GM18519 (cell line): ENCODE data around the gene NPFFR2.
"Not testable (repeated sequence)": the region's sequence is repeated elsewhere in the genome, so short reads cannot be mapped to it uniquely, and the experiment has no call there.

Source experiments
- ATAC-seq: cut with Tn5 transposase; IDR thresholded peaks from one replicate; pipeline ENCODE4 v1.9.1; 2021; ENCODE audit warnings: mild to moderate bottlenecking, moderate library complexity; ENCODE audit not compliant: unreplicated experiment, low FRiP score

NPFFR2 gene

DNA sequence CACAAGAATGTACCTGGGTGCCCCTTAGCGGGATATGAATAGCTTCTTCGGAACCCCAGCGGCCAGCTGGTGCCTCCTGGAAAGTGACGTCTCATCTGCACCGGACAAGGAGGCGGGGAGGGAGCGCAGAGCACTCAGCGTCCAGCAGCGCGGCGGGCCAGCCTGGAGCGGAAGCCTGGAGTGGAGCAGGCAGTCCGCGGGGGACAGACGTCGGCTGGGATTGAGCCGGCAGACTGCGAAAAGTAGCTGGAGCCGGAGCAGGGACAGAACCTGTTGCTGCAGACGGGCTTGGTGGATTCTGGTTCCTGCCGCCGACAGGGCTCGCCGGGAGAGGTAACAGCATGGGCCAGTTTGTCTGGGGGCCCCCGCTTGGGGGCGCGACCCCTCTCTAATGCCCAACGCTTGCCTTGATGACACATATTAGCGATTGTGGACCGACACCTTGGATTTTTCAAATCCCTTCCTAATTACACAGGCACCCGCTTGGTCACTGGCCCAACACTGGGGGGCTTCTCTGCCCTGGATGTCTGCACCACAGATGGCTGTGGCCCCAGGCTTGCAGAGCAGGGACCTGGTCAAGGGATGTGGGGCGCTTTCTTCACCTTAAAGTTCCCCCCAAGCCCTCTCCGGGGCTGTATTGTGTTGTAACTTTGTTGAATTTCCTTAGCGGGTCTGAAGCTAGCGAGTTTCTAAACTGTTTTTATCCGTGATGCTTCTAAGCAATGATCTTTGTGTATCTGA lies at the start of gene NPFFR2:
NPFFR2 (plus strand) TSS at position 133 of the 741 bp plus-strand sequence. CDS start 96,592 bp downstream, outside the sequence.
- ATAC-seq: no peak

- no peak for ATAC-seq
These were observed 39.1 kb upstream of the NPFFR2 start for GRCh38 chr4:71992571-71993312.

DNA sequence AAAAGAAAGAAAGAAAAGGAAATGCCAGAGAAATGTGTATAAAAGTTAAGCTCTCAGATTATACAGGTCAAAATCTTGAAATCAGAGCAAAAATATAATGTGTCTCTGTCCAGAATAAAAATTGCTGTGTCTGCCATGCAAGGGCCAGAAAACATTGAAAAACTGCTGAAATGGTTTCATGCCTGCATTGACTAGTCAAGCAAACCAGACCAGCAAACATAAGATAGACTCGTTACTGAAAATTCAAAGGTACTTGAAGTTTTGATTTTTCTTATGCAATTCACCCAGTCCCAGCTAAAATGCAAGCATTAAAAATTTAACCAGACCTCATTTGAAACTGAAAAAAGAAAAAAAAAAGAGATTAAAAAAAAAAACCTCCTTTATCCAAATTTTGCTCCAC lies 37.2 kb upstream of the NPFFR2 start:
- ATAC-seq: no peak

- no peak for ATAC-seq
These were observed 36.5 kb upstream of the NPFFR2 start for GRCh38 chr4:71995297-71995696.

DNA sequence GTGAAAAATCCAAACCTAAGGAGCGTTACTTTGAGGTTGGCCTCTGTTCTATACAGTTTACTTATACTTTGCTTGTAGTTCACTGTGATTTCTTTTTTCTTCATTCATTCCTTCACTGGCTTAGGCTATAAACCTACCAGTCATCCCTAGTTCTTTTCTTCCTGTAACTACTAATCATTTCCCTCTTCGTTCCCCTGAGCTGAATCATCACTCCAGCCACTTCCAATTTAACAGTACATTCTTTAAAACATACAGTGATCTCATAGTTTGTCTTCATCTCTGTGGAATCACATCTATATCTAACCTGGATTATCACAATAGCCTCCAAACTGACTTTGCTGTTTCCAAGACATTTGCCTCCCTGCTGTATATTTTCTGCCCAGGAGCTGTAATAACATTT lies 25.2 kb upstream of the NPFFR2 start:
- no peak for ATAC-seq

DNA sequence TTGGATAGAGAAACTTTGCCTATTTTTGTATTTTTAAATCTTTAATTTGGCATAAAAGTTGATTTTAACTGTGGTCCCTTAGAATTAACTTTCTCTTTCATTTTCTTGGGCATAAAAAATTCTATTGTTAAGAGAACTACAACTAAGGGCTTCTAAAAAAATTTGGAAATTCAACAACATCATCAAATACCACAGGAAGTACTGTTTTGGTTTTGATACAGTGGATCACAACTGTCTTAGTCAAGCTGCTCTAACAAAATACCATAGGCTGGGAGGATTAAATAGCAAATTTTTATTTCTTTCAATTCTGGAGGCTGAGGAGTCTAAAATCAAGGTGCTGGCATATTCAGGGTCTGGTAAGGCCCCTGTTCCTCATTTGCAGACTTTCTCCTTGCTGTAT lies 19.9 kb upstream of the NPFFR2 start:
- no peak for ATAC-seq

DNA sequence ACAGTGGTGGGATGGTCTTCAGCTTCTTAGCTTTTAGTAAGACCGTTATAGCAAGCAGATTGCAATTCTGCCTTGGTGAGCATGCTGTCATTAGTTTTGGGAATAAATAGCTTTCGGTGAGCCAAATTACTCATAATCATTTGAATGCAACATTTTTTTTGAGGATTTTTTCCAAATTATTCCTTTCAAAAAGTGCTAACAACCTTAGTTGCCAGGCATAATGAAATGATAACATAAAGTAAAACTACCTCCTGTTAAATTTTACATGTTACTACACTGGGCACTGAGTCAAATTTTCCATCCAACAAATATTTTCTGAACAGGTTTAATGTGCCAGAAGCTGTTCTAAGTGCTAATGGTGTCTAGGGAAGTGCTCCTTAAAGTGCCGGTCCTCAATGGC lies 15.8 kb upstream of the NPFFR2 start:
- no peak for ATAC-seq

DNA sequence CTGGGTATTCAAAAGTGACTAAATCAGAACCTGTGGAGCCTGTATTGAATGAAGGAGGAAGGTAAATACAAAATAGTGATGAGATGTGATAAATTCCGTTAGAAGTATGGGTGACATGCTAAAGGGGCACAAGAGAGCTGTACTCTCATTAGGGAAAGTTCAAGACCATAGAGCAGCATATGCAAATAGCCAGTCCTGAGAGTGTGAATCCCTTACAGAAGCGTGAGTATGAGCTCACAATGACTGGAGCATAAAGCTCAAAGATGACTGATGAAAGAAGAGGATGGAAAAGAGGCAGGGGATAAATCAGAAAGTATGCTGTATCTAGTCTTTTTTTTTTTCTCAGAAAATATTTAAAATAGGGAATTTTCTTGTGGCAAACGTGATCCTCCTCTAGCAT lies 12.1 kb upstream of the NPFFR2 start:
- ATAC-seq: no peak

- ATAC-seq: peak; percentile 64
These were observed 9.2 kb upstream of the NPFFR2 start for GRCh38 chr4:72022553-72022952.

GRCh38 chr4:72055566-72055965 lies 23.8 kb downstream of the NPFFR2 start:
- no peak for ATAC-seq

DNA sequence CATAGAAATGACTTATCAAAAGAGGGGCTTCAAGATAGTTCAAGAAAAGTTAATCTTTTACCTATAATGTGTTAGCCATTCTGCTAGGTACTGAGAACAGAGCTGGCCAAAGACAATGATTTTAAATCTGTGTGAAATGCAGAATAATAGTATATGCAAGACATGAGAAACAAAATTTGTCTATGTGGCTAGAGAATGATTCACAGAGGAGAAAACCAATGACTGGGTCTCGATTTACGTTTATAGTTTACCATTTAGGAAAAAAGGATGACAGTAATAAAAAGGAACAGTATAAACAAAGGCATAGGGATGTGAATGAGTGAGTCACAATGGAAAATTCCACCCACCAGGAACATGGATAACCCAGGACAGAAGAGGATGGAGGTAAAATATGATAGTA lies 31.9 kb downstream of the NPFFR2 start:
- no peak for ATAC-seq

DNA sequence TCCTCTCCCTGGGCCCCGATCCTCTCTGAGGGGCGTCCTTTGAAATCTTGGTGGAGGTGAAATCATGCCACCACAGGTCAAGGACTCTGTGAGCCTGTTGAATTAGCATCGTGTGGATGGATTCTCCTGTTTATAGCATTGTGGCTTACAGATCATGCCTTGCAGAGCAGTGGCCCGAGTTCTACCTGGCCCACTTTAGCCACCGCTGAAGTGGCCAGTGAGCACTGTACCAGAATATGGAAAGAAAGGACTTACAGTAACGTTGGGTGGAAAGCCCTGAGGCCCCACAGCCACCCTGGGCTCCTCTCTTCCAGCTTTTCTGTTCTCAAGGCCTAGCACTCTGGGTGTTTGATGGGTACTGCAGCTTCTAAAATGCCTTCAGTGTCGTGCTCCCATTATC lies 35.3 kb downstream of the NPFFR2 start:
- no peak for ATAC-seq

- no peak for ATAC-seq
These were observed 42.0 kb downstream of the NPFFR2 start for GRCh38 chr4:72073816-72074215.

DNA sequence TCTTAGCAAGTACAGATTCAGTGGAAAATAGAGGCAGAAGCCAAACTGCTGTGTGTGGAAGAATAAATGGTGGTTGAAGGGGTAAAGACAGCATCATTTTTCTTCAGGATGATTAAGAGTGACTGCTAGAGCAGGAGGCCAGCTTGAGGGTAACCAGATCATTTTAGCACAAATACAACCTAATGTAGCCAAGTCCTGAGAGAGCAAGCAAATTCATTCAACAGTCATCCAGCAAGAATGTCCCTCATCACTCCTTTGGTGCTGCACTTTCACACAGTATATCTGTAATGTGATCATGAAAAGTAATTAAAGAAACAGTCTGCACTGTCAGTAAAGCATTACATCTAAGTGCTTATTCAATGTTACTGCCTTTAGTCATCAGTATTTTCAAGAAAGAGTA lies 44.8 kb downstream of the NPFFR2 start:
- ATAC-seq: no peak

- no peak for ATAC-seq
These were observed 45.5 kb downstream of the NPFFR2 start for GRCh38 chr4:72077346-72077745.

DNA sequence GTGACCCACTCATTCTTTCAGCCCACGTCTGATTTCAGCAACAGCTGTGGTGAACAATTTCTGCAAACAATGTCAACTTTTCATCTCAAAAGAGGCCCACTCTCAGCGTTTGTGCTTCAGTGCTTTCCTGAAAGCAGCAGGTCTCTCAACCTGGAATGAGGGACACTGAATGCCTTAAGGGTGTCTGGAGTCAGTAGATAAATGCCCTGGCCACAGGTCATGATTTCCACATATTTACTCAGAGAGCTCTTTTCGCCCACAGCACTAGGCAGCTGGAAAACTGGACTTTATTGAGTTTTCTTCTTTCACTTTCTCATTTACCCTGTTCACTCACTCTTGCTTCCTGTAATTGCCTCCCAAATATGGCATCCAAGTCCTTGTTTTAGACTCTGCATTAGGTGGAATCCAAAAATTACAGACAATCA lies 52.8 kb downstream of the NPFFR2 start:
- peak; percentile 66 for ATAC-seq

DNA sequence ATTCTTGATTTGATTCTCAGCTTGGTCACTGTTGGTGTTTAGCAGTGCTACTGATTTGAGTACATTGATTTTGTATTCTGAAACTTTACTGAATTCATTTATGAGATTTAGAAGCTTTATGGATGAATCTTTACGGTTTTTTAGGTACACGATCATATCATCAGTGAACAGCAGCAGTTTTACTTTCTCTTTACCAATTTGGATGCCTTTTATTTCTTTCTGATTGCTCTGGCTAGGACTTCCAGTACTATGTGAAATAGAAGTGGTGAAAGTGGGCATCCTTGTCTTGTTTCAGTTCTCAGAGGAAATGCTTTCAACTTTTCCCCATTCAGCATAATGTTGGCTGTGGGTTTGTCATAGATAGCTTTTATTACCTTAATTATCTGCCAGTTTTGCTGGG lies 58.8 kb downstream of the NPFFR2 start:
- not testable (repeated sequence) for ATAC-seq

DNA sequence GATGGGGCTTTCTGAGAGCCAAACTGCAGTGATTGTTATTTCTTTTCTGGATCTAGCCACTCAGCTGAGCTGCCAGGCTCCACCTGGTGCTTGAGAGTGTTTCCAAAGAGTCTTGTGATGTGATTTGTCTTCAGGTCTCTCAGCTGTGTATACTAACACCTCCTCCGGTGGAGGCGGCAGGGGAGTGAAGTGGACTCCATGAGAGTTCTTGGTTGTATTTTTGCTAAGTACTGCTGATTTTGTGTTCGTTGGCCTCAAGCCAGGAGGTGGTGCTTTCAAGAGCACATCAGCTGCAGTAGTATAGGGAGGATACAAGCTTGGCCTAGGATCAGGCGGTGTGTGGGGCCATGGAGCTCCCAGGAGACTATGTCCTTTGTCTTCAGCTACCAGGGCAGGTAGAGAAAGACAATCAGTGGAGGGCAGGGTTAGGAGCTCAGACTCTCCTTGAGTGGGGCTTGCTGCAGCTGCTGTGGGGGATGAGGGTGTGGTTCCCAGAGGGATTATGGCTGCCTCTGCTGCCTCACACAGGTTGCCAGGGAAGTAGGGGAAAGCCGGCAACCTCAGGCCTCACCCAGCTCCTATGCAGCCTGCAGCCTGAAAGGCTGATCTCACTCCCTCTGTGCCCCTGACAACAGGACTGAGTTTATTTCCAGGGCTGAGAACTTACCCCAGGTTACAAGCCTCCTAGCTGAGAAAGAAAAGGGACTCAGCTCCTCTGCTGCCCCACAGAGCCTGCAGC lies 62.4 kb downstream of the NPFFR2 start:
- ATAC-seq: no peak

DNA sequence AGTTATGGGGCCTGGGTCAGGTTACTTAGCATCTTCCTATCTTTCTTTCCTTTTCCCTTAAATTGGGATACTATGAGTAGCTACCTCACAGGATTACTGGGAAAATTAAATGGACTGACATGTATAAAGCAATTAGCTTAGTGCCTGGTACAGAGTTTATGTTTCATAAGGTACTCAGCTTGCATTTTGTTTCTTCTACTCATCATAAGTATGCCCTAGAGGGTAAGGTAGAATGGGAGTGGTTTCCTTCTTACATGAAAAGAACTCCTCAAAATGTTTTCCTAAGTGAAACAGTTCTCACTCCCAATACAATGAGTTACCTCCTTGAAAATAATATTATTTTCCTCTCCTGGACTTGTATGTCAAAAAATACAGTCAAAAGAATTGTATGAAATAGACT lies 75.7 kb downstream of the NPFFR2 start:
- no peak for ATAC-seq

GRCh38 chr4:72109364-72109763 lies 77.6 kb downstream of the NPFFR2 start:
- no peak for ATAC-seq

DNA sequence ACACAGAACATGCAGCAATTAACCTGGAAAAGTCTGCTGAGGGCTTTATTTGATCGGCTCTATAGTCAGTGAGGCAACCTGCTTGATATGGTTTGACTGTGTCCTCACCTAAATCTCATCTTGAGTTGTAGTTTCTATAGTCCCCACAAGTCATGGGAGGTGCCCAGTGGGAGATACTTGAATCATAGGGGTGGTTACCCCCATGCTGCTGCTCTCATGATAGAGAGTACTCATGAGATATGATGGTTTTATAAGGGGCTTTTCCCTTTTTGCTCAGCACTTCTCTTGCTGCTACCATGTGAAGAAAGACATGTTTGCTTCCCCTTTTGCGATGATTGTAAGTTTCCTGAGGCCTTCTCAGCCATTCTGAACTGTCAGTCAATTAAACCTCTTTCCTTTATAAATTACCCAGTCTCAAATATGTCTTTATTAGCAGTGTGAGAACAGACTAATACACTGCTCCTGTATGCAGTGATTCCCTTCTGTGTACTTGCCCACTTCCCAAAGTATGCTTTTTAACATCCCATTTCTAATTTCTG lies 78.2 kb downstream of the NPFFR2 start:
- no peak for ATAC-seq
